DMS 273 (cell line): ENCODE results near the gene PLEKHJ1.
"Not testable (repeated sequence)": the region's sequence is repeated elsewhere in the genome, so short reads cannot be mapped to it uniquely, and the experiment has no call there.

ENCODE experiments used
- DNase-seq: peaks from one replicate; lab custom pipeline; 2025; ENCODE audit not compliant: unreplicated experiment; lab: John Stamatoyannopoulos, UW

Gene PLEKHJ1

GRCh38 chr19:2236314-2237050 lies at the start of gene PLEKHJ1, which contains the start of gene SF3A2:
PLEKHJ1 (minus strand) TSS chr19:2236329; CDS start chr19:2236248, 81 bp downstream.
SF3A2 (plus strand) TSS chr19:2236824; CDS start chr19:2243419, 6,595 bp downstream.
- DNase-seq = peak; percentile 99

- DNase-seq = no peak
Measured at GRCh38 chr19:2283835-2284507, 47.8 kb upstream of the PLEKHJ1 start.

GRCh38 chr19:2282862-2283237 lies 46.7 kb upstream of the PLEKHJ1 start:
- no peak for DNase-seq

GRCh38 chr19:2282062-2282861 lies 46.1 kb upstream of the PLEKHJ1 start, which contains the start of gene PEAK3:
PEAK3 (minus strand) TSS chr19:2282175; CDS start chr19:2280931, 1,244 bp downstream.
- DNase-seq = peak; percentile 43

GRCh38 chr19:2281265-2282061 lies 45.3 kb upstream of the PLEKHJ1 start:
- not testable (repeated sequence) for DNase-seq

GRCh38 chr19:2280633-2281264 lies 44.6 kb upstream of the PLEKHJ1 start:
- DNase-seq = no peak

- DNase-seq = no peak
Measured at GRCh38 chr19:2278459-2279158, 42.5 kb upstream of the PLEKHJ1 start.

GRCh38 chr19:2277138-2277537 lies 41.0 kb upstream of the PLEKHJ1 start:
- DNase-seq = no peak

GRCh38 chr19:2276429-2276986 lies 40.4 kb upstream of the PLEKHJ1 start:
- no peak for DNase-seq

GRCh38 chr19:2275588-2276428 lies 39.7 kb upstream of the PLEKHJ1 start:
- DNase-seq = no peak

GRCh38 chr19:2274931-2275535 lies 38.9 kb upstream of the PLEKHJ1 start:
- DNase-seq = peak; percentile 87

GRCh38 chr19:2274185-2274711 lies 38.1 kb upstream of the PLEKHJ1 start:
- DNase-seq = no peak

GRCh38 chr19:2273356-2274184 lies 37.4 kb upstream of the PLEKHJ1 start:
- DNase-seq = peak; percentile 91

- DNase-seq = no peak
Measured at GRCh38 chr19:2271234-2272103, 35.3 kb upstream of the PLEKHJ1 start.

GRCh38 chr19:2270423-2271233 lies 34.5 kb upstream of the PLEKHJ1 start:
- DNase-seq = peak; percentile 88
